ENCODE measurements around the gene AGRN. TPM values are rescaled to one million over a fixed set of nuclear protein-coding genes. Genes with fewer than 3 reads are reported as not detected.

AGRN gene
- total RNA-seq, 1 donor from 2014 or later, result 17.6 TPM

DNA sequence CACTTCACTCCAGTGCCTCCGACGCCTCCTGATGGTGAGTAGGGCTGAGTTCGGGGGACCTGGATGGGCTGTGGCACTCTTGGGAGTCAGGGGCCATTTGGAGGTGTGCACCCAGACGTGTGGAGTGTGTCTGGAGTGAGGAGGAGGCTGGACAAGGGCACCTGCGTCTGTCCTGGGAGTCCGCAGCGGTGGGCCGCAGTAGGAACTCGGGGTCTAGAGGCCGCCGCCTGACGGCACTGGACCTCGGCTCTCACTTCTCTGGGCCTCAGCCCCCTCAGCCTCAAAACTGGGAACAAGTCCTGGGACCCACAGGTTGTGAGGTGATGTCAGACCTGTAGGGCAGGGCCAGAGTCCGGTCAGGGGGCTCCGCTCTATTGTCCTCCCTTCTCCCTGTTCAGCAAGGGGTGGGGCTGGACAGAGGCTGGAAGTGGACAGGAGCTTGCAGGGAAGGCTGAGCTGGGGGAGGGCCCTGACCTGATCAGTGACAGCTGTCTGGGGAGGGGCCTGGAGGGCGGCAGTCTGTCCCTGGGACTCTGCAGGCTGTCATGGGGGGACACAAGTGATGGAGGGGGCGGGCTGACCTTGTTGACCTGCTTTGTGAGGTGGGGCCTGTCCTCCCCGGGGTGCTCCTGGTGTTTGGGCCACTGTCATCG, 15.5 kb downstream of the AGRN start:
- no peak for DNase-seq (ENCODE audit: low spot score)

DNA sequence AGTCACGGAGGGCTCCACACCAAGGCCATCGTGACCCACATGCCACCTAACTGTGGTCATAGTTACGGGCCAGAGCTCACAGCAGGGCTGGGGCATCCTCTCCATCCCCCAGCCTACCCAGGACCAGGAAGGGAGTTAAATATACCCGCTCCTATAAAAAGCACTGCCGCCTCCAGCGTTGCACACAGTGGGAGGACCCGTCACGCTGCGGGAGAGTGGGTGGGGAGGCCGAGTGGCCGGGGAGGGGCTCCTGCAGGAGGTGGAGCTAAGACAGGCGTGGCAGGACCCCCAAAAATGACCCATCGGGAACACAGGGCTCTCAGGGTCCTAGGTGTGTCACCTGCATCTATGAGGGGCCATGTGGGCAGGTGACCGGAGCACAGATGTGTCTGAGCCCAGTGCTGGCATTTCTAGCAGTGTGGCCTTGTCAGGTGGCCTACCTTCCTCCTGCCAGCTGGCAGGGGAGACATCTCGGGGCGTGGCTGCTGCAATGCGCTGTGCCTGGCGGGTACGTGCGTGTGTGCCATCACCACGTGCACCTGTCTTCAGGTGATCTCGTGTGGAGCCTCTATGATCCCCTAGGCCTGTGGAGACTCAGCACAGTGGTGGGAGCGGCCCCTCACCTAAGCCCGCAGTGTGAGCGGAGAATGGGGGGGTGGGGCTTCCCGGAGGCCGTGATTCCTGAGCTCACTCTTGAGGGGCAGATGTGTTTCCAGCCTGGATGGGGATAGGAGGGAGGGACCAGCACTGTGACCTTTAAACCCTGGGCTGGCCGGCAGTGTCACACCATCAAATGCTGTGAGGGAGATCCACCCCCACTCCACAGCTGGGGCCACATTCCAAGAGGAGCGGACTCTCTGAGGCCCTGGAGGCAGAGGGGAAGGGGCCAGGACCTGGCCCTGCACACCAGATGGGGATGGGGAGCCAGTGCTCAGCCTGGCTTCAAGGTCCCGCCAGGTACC, 17.7 kb downstream of the AGRN start:
- DNase-seq (ENCODE audit: low spot score), result no peak

DNA sequence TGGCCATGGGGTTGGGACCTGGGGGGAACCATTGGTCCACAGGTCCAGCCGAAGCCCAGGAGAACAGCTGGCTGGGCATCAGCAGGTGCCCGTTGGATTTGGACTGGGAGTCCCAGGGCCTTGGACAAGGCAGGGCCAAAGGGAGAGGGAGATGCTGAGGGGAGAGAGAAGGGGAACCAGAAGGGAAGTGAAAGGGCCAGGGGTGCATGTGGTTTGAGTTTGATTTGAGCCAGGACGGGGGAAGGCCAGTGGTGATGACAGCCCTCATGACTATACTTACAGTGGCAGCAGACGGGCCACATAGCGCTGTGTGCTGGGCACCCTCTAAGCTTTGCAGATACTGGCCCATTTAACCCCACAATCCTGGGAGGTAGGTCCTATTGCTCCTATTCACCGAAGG, 18.8 kb downstream of the AGRN start:
- DNase-seq (ENCODE audit: low spot score), result no peak

GRCh38 chr1:1039145-1039910, 19.4 kb downstream of the AGRN start:
- DNase-seq (ENCODE audit: low spot score), result no peak

- no peak for DNase-seq (ENCODE audit: low spot score)
Observed at GRCh38 chr1:1040004-1040991, 20.4 kb downstream of the AGRN start.

DNA sequence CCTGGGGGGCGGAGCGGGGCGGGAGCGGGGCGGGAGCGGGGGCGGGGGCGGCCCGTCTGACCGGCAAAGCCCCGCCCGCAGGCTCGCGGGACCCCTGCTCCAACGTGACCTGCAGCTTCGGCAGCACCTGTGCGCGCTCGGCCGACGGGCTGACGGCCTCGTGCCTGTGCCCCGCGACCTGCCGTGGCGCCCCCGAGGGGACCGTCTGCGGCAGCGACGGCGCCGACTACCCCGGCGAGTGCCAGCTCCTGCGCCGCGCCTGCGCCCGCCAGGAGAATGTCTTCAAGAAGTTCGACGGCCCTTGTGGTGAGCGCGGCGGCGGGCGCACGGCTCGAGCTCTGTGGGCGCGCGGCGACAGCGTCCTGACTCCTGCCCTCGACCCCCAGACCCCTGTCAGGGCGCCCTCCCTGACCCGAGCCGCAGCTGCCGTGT, 21.2 kb downstream of the AGRN start:
- no peak for DNase-seq (ENCODE audit: low spot score)

- no peak for DNase-seq (ENCODE audit: low spot score)
Observed at GRCh38 chr1:1041873-1042272, 22.0 kb downstream of the AGRN start.

GRCh38 chr1:1042835-1043234, 22.9 kb downstream of the AGRN start:
- no peak for DNase-seq (ENCODE audit: low spot score)

DNA sequence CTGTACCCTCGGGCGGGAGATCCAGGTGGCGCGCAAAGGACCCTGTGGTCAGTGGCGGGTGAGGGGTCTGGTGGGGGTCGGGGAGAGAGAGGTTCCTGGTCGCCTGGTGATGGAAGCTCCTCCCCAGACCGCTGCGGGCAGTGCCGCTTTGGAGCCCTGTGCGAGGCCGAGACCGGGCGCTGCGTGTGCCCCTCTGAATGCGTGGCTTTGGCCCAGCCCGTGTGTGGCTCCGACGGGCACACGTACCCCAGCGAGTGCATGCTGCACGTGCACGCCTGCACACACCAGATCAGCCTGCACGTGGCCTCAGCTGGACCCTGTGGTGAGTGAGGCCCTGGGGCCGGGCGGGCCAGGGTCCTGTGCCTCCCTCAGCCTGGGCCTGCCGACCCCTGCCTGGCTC, 23.5 kb downstream of the AGRN start:
- no peak for DNase-seq (ENCODE audit: low spot score)

DNA sequence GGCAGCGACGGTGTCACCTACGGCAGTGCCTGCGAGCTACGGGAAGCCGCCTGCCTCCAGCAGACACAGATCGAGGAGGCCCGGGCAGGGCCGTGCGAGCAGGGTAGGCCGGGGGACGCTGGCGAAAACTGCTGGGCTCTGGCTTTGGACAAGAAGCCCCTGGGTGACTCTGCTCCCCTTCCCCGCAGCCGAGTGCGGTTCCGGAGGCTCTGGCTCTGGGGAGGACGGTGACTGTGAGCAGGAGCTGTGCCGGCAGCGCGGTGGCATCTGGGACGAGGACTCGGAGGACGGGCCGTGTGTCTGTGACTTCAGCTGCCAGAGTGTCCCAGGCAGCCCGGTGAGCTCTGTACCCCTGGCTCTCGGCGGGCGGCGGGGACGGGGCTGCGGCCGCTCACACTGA, 24.0 kb downstream of the AGRN start:
- no peak for DNase-seq (ENCODE audit: low spot score)

DNA sequence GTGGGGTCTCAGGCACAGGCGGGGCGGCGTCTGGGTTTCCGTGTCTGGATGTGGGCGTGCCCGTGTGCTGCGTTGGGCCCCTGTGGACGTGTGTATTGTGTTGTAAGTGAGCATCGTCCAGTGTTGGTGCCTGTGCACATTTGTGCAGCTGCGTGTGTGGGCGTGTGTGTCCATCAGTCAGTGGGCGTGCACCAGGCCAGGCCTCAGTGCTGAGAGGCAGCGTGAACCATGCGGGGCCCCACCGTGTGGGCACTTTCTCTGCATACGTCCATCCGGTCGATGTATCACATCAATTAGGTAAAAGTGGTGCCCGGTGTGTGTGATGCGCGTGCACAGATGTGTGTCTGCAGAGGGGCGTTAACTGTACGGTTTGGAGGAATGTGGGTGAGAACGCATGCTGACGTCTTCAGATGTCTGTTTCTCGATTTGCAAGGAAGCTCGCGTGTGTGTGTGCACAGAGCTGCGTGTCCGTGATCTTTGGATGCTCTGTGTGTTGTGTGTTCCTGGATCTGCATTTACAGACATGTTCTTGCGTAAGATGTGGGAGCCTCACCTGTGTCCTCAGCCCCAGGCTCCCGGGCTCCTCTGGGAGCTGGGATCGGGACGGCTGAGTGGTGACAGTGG, 24.6 kb downstream of the AGRN start:
- no peak for DNase-seq (ENCODE audit: low spot score)

- DNase-seq (ENCODE audit: low spot score), result no peak
Observed at GRCh38 chr1:1045129-1045528, 25.2 kb downstream of the AGRN start.

DNA sequence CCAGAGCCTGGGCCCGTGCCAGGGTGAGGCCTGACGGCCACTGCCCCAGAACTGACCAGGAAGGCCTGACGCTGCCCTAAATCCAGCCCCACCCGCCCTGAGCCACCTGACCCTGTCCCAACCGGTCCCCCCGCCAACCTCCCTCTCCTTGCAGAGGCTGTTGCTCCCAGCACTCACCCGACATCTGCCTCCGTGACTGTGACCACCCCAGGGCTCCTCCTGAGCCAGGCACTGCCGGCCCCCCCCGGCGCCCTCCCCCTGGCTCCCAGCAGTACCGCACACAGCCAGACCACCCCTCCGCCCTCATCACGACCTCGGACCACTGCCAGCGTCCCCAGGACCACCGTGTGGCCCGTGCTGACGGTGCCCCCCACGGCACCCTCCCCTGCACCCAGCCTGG, 26.3 kb downstream of the AGRN start:
- DNase-seq (ENCODE audit: low spot score), result no peak

- no peak for DNase-seq (ENCODE audit: low spot score)
Observed at GRCh38 chr1:1046767-1047166, 26.8 kb downstream of the AGRN start.

- no peak for DNase-seq (ENCODE audit: low spot score)
Observed at GRCh38 chr1:1047407-1047806, 27.5 kb downstream of the AGRN start.

- DNase-seq (ENCODE audit: low spot score), result no peak
Observed at GRCh38 chr1:1047963-1048362, 28.0 kb downstream of the AGRN start.

- DNase-seq (ENCODE audit: low spot score), result no peak
Observed at GRCh38 chr1:1048765-1049164, 28.8 kb downstream of the AGRN start.

GRCh38 chr1:1049318-1050165, 29.6 kb downstream of the AGRN start:
- no peak for DNase-seq (ENCODE audit: low spot score)

DNA sequence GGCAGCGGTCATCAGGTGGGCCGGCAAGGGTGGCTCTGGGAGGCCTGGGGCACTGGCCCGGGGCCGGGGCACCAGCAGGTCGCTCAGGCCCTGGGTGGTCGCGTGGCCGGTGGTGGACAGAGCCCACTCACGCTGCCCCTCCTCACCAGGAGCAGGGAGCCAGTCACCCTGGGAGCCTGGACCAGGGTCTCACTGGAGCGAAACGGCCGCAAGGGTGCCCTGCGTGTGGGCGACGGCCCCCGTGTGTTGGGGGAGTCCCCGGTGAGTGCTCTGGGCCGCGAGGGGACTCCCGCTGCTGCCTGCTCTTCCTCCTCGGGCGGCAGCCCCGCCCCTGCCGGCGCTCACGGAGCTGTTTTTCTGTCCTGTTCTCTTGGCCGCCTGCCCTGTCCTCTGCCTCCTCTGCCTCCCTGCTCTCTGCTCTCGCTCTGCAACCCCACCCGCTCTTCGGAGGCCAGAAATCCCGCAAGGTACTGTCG, 30.7 kb downstream of the AGRN start:
- no peak for DNase-seq (ENCODE audit: low spot score)
